Measurements from ENCODE around the gene RFX5. TPM values are rescaled to one million over a fixed set of nuclear protein-coding genes. Genes with fewer than 3 reads are reported as not detected.

Gene RFX5
- total and polyA plus RNA-seq, 9 of the 15 experiments (the other 6 are each of a cell fraction or from before 2014, with no cell fraction given) = 3.8 to 48.2 (median 32.2) TPM

DNA sequence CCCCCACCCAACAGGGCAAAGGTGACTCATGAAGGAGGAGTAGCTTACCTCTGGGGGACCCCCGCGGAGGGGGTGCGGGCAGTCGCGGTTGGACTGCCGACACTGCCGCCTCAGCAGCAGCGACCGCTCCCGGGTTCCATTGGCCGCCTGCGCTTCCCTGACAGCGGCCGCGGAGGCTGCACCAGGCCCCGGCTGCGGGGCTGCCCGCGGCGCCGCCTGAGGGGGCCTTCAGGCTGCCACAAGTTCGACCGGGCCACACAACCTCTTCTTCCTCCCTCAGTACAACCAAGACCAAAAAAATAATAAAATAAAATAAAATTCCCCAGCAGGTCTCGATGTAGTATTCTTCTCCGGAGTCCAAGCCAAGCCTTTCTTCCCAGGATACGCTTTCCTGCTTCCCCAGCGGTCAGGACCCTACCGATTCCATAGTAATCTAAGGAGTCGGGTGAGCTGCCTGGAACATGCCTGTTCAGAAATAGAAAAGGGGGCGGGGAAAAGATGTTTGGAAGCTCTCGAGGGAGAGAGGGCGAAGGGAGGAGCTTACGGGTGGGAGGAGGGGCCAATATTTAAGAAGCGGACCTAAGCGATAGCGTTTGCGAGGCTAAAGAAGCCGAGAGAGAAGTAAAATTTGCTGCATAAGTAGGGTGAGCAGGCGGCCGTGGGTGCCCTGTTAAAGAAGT, 19.7 kb downstream of the RFX5 start, which contains the start of gene PI4KB (continued):
- TF ChIP-seq, protein P1, sequence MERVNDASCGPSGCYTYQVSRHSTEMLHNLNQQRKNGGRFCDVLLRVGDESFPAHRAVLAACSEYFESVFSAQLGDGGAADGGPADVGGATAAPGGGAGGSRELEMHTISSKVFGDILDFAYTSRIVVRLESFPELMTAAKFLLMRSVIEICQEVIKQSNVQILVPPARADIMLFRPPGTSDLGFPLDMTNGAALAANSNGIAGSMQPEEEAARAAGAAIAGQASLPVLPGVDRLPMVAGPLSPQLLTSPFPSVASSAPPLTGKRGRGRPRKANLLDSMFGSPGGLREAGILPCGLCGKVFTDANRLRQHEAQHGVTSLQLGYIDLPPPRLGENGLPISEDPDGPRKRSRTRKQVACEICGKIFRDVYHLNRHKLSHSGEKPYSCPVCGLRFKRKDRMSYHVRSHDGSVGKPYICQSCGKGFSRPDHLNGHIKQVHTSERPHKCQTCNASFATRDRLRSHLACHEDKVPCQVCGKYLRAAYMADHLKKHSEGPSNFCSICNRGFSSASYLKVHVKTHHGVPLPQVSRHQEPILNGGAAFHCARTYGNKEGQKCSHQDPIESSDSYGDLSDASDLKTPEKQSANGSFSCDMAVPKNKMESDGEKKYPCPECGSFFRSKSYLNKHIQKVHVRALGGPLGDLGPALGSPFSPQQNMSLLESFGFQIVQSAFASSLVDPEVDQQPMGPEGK (CRISPR knock-in tag; IDR thresholded peaks at IDR 0.05; ENCODE audit: borderline replicate concordance) = no peak
- TF ChIP-seq ESRRB (CRISPR knock-in tag; IDR thresholded peaks at IDR 0.05; ENCODE audit: borderline replicate concordance) = no peak
- peak; percentile 86 for TF ChIP-seq CHD1 (IDR thresholded peaks at IDR 0.05; ENCODE audit: low read length)
- TF ChIP-seq ZNF347 (CRISPR knock-in tag; IDR thresholded peaks at IDR 0.05; ENCODE audit: low read depth) = no peak
- no peak for TF ChIP-seq SETDB1 (IDR thresholded peaks at IDR 0.05; ENCODE audit: low read length)
- TF ChIP-seq NRF1 (conservative IDR thresholded peaks at IDR 0.05 in 1 of 2, IDR thresholded peaks at IDR 0.05 in 1 of 2) = peak; percentile 24 to 34; a peak in 2 of 4 replicates
- TF ChIP-seq, protein P2, sequence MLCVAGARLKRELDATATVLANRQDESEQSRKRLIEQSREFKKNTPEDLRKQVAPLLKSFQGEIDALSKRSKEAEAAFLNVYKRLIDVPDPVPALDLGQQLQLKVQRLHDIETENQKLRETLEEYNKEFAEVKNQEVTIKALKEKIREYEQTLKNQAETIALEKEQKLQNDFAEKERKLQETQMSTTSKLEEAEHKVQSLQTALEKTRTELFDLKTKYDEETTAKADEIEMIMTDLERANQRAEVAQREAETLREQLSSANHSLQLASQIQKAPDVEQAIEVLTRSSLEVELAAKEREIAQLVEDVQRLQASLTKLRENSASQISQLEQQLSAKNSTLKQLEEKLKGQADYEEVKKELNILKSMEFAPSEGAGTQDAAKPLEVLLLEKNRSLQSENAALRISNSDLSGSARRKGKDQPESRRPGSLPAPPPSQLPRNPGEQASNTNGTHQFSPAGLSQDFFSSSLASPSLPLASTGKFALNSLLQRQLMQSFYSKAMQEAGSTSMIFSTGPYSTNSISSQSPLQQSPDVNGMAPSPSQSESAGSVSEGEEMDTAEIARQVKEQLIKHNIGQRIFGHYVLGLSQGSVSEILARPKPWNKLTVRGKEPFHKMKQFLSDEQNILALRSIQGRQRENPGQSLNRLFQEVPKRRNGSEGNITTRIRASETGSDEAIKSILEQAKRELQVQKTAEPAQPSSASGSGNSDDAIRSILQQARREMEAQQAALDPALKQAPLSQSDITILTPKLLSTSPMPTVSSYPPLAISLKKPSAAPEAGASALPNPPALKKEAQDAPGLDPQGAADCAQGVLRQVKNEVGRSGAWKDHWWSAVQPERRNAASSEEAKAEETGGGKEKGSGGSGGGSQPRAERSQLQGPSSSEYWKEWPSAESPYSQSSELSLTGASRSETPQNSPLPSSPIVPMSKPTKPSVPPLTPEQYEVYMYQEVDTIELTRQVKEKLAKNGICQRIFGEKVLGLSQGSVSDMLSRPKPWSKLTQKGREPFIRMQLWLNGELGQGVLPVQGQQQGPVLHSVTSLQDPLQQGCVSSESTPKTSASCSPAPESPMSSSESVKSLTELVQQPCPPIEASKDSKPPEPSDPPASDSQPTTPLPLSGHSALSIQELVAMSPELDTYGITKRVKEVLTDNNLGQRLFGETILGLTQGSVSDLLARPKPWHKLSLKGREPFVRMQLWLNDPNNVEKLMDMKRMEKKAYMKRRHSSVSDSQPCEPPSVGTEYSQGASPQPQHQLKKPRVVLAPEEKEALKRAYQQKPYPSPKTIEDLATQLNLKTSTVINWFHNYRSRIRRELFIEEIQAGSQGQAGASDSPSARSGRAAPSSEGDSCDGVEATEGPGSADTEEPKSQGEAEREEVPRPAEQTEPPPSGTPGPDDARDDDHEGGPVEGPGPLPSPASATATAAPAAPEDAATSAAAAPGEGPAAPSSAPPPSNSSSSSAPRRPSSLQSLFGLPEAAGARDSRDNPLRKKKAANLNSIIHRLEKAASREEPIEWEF (CRISPR knock-in tag; IDR thresholded peaks at IDR 0.05) = no peak
- TF ChIP-seq, protein P3, sequence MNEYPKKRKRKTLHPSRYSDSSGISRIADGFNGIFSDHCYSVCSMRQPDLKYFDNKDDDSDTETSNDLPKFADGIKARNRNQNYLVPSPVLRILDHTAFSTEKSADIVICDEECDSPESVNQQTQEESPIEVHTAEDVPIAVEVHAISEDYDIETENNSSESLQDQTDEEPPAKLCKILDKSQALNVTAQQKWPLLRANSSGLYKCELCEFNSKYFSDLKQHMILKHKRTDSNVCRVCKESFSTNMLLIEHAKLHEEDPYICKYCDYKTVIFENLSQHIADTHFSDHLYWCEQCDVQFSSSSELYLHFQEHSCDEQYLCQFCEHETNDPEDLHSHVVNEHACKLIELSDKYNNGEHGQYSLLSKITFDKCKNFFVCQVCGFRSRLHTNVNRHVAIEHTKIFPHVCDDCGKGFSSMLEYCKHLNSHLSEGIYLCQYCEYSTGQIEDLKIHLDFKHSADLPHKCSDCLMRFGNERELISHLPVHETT (CRISPR knock-in tag; conservative IDR thresholded peaks at IDR 0.05 in 1 of 2, IDR thresholded peaks at IDR 0.05 in 1 of 2) = peak in 1 of 2 experiments; percentile 43; a peak in 2 of 4 replicates
- no peak for TF ChIP-seq SOX6 (IDR thresholded peaks at IDR 0.05)
- TF ChIP-seq SMARCA4 (IDR thresholded peaks at IDR 0.05) = no peak
- TF ChIP-seq GATAD2A (IDR thresholded peaks at IDR 0.05) = no peak
- TF ChIP-seq, protein P4, sequence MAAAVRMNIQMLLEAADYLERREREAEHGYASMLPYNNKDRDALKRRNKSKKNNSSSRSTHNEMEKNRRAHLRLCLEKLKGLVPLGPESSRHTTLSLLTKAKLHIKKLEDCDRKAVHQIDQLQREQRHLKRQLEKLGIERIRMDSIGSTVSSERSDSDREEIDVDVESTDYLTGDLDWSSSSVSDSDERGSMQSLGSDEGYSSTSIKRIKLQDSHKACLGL (CRISPR knock-in tag; IDR thresholded peaks at IDR 0.05; ENCODE audit: borderline replicate concordance, poor library complexity, severe bottlenecking) = no peak
- no peak for TF ChIP-seq ARID2 (IDR thresholded peaks at IDR 0.05)
- TF ChIP-seq, protein P5, sequence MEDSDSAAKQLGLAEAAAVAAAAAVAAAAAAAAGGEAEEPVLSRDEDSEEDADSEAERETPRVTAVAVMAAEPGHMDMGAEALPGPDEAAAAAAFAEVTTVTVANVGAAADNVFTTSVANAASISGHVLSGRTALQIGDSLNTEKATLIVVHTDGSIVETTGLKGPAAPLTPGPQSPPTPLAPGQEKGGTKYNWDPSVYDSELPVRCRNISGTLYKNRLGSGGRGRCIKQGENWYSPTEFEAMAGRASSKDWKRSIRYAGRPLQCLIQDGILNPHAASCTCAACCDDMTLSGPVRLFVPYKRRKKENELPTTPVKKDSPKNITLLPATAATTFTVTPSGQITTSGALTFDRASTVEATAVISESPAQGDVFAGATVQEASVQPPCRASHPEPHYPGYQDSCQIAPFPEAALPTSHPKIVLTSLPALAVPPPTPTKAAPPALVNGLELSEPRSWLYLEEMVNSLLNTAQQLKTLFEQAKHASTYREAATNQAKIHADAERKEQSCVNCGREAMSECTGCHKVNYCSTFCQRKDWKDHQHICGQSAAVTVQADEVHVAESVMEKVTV (CRISPR knock-in tag; IDR thresholded peaks at IDR 0.05) = 0 out of 2 replicates have a peak, but pooled peaks have one; percentile 6
- TF ChIP-seq FOXK1 (CRISPR knock-in tag; IDR thresholded peaks at IDR 0.05; ENCODE audit: borderline replicate concordance) = no peak
- 0 out of 4 replicates have a peak, but pooled peaks of 1 of the 2 experiments have one; percentile 41 for TF ChIP-seq MAZ (CRISPR knock-in tag; conservative IDR thresholded peaks at IDR 0.05 in 1 of 2, IDR thresholded peaks at IDR 0.05 in 1 of 2)

All from K562 (cell line).